Measurements from ENCODE around the gene MT1A. TPM values are rescaled to one million over a fixed set of nuclear protein-coding genes. Genes with fewer than 3 reads are reported as not detected.
"Not testable (repeated sequence)": the region's sequence is repeated elsewhere in the genome, so short reads cannot be mapped to it uniquely, and the experiment has no call there.

The MT1A gene
- total RNA-seq, 1 donor from 2014 or later = not detected

DNA sequence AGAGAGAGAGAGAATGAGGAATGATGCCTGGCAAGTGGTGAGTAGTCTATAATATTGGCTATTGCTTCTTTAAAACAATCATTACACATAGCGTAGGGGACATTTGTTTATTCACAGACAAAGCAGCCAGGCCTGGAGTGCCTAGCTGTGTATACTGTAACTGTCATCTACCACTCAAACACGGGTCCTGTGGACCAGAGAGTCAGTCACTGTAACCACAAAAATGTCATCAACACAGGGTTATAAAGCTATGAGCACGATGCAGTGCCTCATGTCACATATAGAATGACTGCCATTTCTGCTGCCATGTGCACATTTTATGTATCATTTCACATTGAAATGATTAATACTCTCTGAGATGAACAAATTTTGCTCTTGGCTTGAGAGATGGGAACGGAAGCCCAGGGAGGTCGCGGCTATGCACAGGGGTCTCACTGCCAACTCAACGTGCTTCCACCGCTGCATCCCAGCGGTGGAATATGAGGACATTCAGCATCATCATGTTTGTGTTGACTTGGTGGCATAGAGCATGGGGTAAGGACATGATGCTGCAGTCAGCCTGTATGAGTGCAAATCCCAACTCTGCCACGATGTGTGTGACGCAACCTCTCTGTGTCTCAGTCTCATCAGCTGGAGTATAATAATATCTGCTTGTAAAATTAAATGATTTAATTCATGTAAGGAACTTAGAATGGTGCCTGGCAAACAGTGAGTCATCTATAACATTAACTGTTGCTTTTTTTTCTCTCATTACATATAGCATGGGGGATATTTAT, 34.5 kb downstream of the MT1A start:
- DNase-seq (ENCODE audit: low read depth) = no peak
- no peaks in the 10 kb centered on the region for H3K79me2 ChIP-seq (ENCODE audit: insufficient read depth, low read length)
- no peak overlapping the region for H2AFZ ChIP-seq (ENCODE audit: low read depth, low read length)
- peaks cover 4% of the 10 kb centered on the region for H4K20me1 ChIP-seq (ENCODE audit: insufficient read depth, low read length)
- Mint-ChIP-seq H3K27me3 (ENCODE audit: low read depth, unreplicated experiment) (peaks cover 95% of the 10 kb centered on the region), H3K4me3 (ENCODE audit: unreplicated experiment) (no peak overlapping the region), H3K4me1 (ENCODE audit: low read depth, unreplicated experiment) (peaks cover 4% of the 10 kb centered on the region), H3K36me3 (ENCODE audit: low read depth, unreplicated experiment) (peaks cover 2% of the 10 kb centered on the region), H3K27ac (ENCODE audit: unreplicated experiment) (no peak overlapping the region), H3K9me3 (ENCODE audit: unreplicated experiment) (peaks cover 11% of the 10 kb centered on the region)
- peaks cover 81% of the 10 kb centered on the region for H3K27me3 ChIP-seq (ENCODE audit: insufficient read depth, low read length)
- no peak for FAIRE-seq
- no peak overlapping the region for H3K9ac ChIP-seq (ENCODE audit: low read length)
- H3K27ac ChIP-seq (ENCODE audit: low read depth, low read length) = no peak overlapping the region
- H3K4me2 ChIP-seq (ENCODE audit: low read length) = no peak overlapping the region
- H3K9me3 ChIP-seq (ENCODE audit: insufficient read depth, low read depth, low read length) = peaks cover 2% of the 10 kb centered on the region
- no peak overlapping the region for H3K4me3 ChIP-seq (ENCODE audit: insufficient read depth, low read depth, low read length)
- peaks cover 9% of the 10 kb centered on the region for H3K4me1 ChIP-seq (ENCODE audit: insufficient read depth, low read length)
- TF ChIP-seq, protein P1, sequence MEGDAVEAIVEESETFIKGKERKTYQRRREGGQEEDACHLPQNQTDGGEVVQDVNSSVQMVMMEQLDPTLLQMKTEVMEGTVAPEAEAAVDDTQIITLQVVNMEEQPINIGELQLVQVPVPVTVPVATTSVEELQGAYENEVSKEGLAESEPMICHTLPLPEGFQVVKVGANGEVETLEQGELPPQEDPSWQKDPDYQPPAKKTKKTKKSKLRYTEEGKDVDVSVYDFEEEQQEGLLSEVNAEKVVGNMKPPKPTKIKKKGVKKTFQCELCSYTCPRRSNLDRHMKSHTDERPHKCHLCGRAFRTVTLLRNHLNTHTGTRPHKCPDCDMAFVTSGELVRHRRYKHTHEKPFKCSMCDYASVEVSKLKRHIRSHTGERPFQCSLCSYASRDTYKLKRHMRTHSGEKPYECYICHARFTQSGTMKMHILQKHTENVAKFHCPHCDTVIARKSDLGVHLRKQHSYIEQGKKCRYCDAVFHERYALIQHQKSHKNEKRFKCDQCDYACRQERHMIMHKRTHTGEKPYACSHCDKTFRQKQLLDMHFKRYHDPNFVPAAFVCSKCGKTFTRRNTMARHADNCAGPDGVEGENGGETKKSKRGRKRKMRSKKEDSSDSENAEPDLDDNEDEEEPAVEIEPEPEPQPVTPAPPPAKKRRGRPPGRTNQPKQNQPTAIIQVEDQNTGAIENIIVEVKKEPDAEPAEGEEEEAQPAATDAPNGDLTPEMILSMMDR (IDR thresholded peaks at IDR 0.05; ENCODE audit: insufficient read depth, low read depth, low read length) = no peak
- no peak for TF ChIP-seq EZH2 (IDR thresholded peaks at IDR 0.05; ENCODE audit: insufficient read depth, low read length)
- H3K36me3 ChIP-seq (ENCODE audit: insufficient read depth, low read length) = no peaks in the 10 kb centered on the region

DNA sequence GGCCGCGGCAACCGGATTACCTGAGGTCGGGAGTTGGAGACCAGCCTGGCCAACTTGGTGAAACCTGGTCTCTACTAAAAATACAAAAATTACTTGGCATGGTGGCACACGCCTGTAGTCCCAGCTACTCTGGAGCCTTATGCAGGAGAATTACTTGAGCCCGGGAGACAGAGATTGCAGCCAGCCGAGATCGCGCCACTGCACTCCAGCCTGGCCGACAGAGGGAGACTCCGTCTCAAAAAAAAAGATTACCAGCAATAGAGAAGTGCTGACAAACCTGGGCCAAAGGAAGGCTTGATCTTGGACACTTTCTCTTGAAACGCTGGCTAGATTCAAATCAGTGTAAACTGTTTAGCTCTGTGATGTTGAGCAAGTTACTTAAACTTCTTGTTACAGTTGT, 35.5 kb downstream of the MT1A start:
- Histone ChIP-seq H3K27ac (ENCODE audit: low read depth, low read length) (no peak overlapping the region), H3K9ac (ENCODE audit: low read length) (no peak overlapping the region), H3K9me3 (ENCODE audit: insufficient read depth, low read depth, low read length) (no peaks in the 10 kb centered on the region), H3K4me1 (ENCODE audit: insufficient read depth, low read length) (peaks cover 6% of the 10 kb centered on the region), H3K79me2 (ENCODE audit: insufficient read depth, low read length) (no peaks in the 10 kb centered on the region), H3K4me2 (ENCODE audit: low read length) (no peak overlapping the region), H4K20me1 (ENCODE audit: insufficient read depth, low read length) (no peaks in the 10 kb centered on the region), H2AFZ (ENCODE audit: low read depth, low read length) (no peak overlapping the region), H3K36me3 (ENCODE audit: insufficient read depth, low read length) (no peaks in the 10 kb centered on the region), H3K4me3 (ENCODE audit: insufficient read depth, low read depth, low read length) (no peak overlapping the region), H3K27me3 (ENCODE audit: insufficient read depth, low read length) (peaks cover 71% of the 10 kb centered on the region)
- no peak for FAIRE-seq
- DNase-seq (ENCODE audit: low read depth) = no peak
- Mint-ChIP-seq H3K36me3 (ENCODE audit: low read depth, unreplicated experiment) (peaks cover 2% of the 10 kb centered on the region), H3K27ac (ENCODE audit: unreplicated experiment) (no peak overlapping the region), H3K9me3 (ENCODE audit: unreplicated experiment) (peaks cover 3% of the 10 kb centered on the region), H3K4me1 (ENCODE audit: low read depth, unreplicated experiment) (no peaks in the 10 kb centered on the region), H3K4me3 (ENCODE audit: unreplicated experiment) (no peak overlapping the region), H3K27me3 (ENCODE audit: low read depth, unreplicated experiment) (peaks cover 91% of the 10 kb centered on the region)
- TF ChIP-seq, protein P1 (IDR thresholded peaks at IDR 0.05; ENCODE audit: insufficient read depth, low read depth, low read length) = peak; percentile 62
- TF ChIP-seq EZH2 (IDR thresholded peaks at IDR 0.05; ENCODE audit: insufficient read depth, low read length) = no peak

DNA sequence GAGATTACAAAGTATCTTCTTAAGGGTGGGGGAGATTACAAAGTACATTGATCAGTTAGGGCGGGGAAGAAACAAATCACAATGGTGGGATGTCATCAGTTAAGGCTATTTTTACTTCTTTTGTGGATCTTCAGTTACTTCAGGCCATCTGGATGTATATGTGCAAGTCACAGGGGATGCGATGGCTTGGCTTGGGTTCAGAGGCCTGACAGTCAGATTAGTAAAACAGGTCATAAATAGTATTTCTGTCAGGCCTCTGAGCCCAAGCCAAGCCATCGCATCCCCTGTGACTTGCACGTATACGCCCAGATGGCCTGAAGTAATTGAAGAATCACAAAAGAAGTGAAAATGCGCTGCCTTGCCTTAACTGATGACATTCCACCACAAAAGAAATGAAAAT, 36.1 kb downstream of the MT1A start:
- H3K27me3 Mint-ChIP-seq (ENCODE audit: low read depth, unreplicated experiment) = peaks cover 91% of the 10 kb centered on the region
- peaks cover 64% of the 10 kb centered on the region for H3K27me3 ChIP-seq (ENCODE audit: insufficient read depth, low read length)
- not testable (repeated sequence) for H3K27ac Mint-ChIP-seq (ENCODE audit: unreplicated experiment); H3K9me3 Mint-ChIP-seq (ENCODE audit: unreplicated experiment); H3K4me3 Mint-ChIP-seq (ENCODE audit: unreplicated experiment); DNase-seq (ENCODE audit: low read depth); FAIRE-seq; H3K9me3 ChIP-seq (ENCODE audit: insufficient read depth, low read depth, low read length); H3K9ac ChIP-seq (ENCODE audit: low read length); H3K4me3 ChIP-seq (ENCODE audit: insufficient read depth, low read depth, low read length); H3K79me2 ChIP-seq (ENCODE audit: insufficient read depth, low read length); H3K36me3 Mint-ChIP-seq (ENCODE audit: low read depth, unreplicated experiment); H3K4me1 Mint-ChIP-seq (ENCODE audit: low read depth, unreplicated experiment); H3K27ac ChIP-seq (ENCODE audit: low read depth, low read length); H3K4me1 ChIP-seq (ENCODE audit: insufficient read depth, low read length); H3K36me3 ChIP-seq (ENCODE audit: insufficient read depth, low read length); H2AFZ ChIP-seq (ENCODE audit: low read depth, low read length); H4K20me1 ChIP-seq (ENCODE audit: insufficient read depth, low read length); H3K4me2 ChIP-seq (ENCODE audit: low read length)
